SJSA1 (cell line): ENCODE measurements around the gene UBE2I. TPM values are rescaled to one million over a fixed set of nuclear protein-coding genes. Genes with fewer than 3 reads are reported as not detected.
A peak's percentile ranks its signal among the peaks of the same experiment; 100 is the strongest.
"Not testable (repeated sequence)": the region's sequence is repeated elsewhere in the genome, so short reads cannot be mapped to it uniquely, and the experiment has no call there.

ENCODE experiments used
- DNase-seq, 2 experiments: peaks; one replicate each; pipeline ENCODE4 v3.0.0-alpha.2; 2015 to 2020; ENCODE audit warnings: low spot score in 2 of 2, low read depth in 1 of 2
- H3K27ac ChIP-seq: fragments of 250-450 bp; sonication (Bioruptor Pico); 2 replicates; pipeline ENCODE4 v1.5.1; 2020; ENCODE audit warnings: mild to moderate bottlenecking, moderate library complexity
- H3K27me3 ChIP-seq: fragments of 250-450 bp; sonication (Bioruptor Pico); replicated peaks from 2 replicates; pipeline ENCODE4 v1.5.1; 2020; ENCODE audit warnings: mild to moderate bottlenecking, moderate library complexity
- H3K36me3 ChIP-seq: fragments of 250-450 bp; sonication (Bioruptor Pico); 2 replicates; pipeline ENCODE4 v1.5.1; 2020; ENCODE audit warnings: mild to moderate bottlenecking
- H3K4me1 ChIP-seq: fragments of 250-450 bp; sonication (Bioruptor Pico); replicated peaks from 2 replicates; pipeline ENCODE4 v1.6.1; 2021; ENCODE audit warnings: mild to moderate bottlenecking
- H3K4me3 ChIP-seq: fragments of 250-450 bp; sonication (Bioruptor Pico); 2 replicates; pipeline ENCODE4 v1.5.1; 2020; ENCODE audit warnings: mild to moderate bottlenecking
- H3K9me3 ChIP-seq: fragments of 250-450 bp; sonication (Bioruptor Pico); replicated peaks from 2 replicates; pipeline ENCODE4 v1.5.1; 2020; ENCODE audit warnings: mild to moderate bottlenecking
- total RNA-seq: library from RNA; depleted of rRNA; stranded (reverse); fragments of >200 nt; shearing (Covaris generic); gene quantifications from 2 replicates; pipeline ENCODE4 v1.2.3, GENCODE V29; 2014

Gene UBE2I
- total RNA-seq, 1 experiment from 2014 or later = 77.4 TPM

DNA sequence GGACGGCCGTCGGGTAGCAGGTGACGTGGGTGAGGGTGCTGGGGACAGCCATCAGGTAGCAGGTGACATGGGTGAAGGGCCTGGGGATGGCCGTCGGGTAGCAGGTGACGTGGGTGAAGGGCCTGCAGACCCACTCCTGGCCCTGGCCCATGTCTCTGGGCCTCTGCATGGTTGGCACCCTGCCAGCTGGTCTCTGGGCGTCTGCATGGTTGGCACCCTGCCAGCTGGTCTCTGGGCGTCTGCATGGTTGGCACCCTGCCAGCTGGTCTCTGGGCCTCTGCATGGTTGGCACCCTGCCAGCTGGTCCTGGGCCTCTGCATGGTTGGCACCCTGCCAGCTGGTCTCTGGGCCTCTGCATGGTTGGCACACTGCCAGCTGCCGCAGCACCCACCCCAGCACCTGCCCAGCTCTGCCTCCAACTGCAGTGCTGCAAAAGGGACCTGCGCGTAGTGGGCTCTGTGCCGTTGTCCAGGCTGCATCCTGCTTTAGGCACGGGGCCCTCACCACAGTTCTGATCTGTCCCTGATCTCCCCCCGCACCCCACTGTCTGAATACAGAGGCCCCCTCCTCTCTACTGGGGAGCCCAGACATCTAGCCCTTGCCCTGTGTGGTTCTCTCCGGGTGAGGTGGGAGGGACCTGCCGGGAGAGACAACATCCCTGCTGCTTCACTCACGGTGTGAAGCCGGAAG, 37.6 kb upstream of the UBE2I start:
- not testable (repeated sequence) for H3K4me1 ChIP-seq, H3K36me3 ChIP-seq, DNase-seq, H3K4me3 ChIP-seq, H3K9me3 ChIP-seq, H3K27ac ChIP-seq
- H3K27me3 ChIP-seq = peaks cover 38% of the 10 kb centered on the region

- Histone ChIP-seq H3K36me3 (no peaks in the 10 kb centered on the region), H3K9me3 (no peaks in the 10 kb centered on the region), H3K27me3 (peaks cover 44% of the 10 kb centered on the region), H3K27ac (no peak overlapping the region), H3K4me1 (no peaks in the 10 kb centered on the region), H3K4me3 (no peak overlapping the region)
- no peak for DNase-seq
Measured at GRCh38 chr16:1272453-1273198, 36.8 kb upstream of the UBE2I start.

GRCh38 chr16:1273816-1274215, 35.6 kb upstream of the UBE2I start:
- no peak overlapping the region for H3K27ac ChIP-seq
- H3K4me3 ChIP-seq = no peak overlapping the region
- no peaks in the 10 kb centered on the region for H3K4me1 ChIP-seq
- H3K36me3 ChIP-seq = no peaks in the 10 kb centered on the region
- no peak for DNase-seq
- H3K27me3 ChIP-seq = peaks cover 43% of the 10 kb centered on the region
- no peaks in the 10 kb centered on the region for H3K9me3 ChIP-seq

GRCh38 chr16:1274767-1275166, 34.7 kb upstream of the UBE2I start:
- no peaks in the 10 kb centered on the region for H3K4me1 ChIP-seq
- peaks cover 45% of the 10 kb centered on the region for H3K27me3 ChIP-seq
- no peaks in the 10 kb centered on the region for H3K36me3 ChIP-seq
- no peak overlapping the region for H3K27ac ChIP-seq
- H3K9me3 ChIP-seq = no peaks in the 10 kb centered on the region
- H3K4me3 ChIP-seq = no peak overlapping the region
- DNase-seq = no peak

DNA sequence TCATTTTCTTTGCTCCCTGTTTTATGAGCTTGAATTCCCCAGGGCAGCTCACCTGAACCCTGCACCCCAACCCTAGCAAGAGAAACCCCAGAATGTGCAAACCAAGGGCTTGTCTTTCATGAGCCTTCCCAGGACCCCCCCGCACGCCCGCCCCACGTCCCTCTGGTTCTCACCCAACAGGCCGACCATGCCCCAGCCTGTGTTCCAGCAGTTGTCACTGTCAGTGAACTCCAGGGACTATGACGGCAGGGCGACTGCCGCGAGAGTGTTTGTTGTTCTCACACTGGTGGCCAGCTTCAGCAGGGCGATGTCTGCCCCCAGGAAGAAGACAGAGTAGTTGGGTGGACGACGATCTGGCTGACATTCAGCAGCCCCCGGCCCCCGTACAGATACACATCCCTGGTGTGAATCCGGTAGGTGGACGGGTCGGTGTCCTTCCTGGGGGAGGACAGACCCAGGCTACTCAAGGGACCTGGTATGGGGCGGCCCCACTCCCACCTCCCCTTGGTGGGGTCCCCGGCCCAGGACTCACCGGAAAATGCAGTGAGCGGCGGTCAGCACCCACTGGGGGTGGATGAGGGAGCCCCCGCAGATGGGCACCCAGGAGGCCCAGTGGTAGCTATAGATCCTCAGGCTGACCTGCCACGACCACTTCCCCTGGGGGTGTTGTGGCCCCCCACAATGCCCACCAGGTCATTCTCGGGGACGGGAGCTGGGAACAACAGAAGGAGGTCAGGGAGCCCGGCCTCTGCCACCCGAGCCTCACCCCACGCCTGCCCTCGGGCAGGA, 33.5 kb upstream of the UBE2I start:
- Histone ChIP-seq H3K27ac (no peak overlapping the region), H3K4me3 (no peak overlapping the region), H3K27me3 (peaks cover 48% of the 10 kb centered on the region), H3K4me1 (no peaks in the 10 kb centered on the region), H3K36me3 (no peaks in the 10 kb centered on the region), H3K9me3 (no peaks in the 10 kb centered on the region)
- peak in 1 of 2 experiments; percentile 44 for DNase-seq

DNA sequence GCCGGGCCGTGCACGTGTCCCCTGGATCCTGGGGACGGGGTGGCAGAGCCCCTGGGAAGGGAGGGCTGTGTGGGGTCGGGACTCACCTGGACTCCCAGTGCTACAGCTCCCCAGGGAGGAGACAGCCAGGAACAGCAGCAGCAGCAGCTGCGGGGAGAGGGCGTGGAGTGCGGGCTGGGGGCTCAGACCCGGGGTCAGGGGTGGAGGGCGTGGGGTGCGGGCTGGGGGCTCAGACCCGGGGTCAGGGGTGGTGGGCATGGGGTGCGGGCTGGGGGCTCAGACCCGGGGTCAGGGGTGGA, 32.9 kb upstream of the UBE2I start:
- no peaks in the 10 kb centered on the region for H3K4me1 ChIP-seq
- peaks cover 52% of the 10 kb centered on the region for H3K27me3 ChIP-seq
- H3K27ac ChIP-seq = no peak overlapping the region
- H3K4me3 ChIP-seq = no peak overlapping the region
- H3K36me3 ChIP-seq = no peaks in the 10 kb centered on the region
- DNase-seq = peak in 1 of 2 experiments; percentile 47
- H3K9me3 ChIP-seq = no peaks in the 10 kb centered on the region

GRCh38 chr16:1277151-1277598, 32.3 kb upstream of the UBE2I start:
- Histone ChIP-seq H3K4me1 (no peaks in the 10 kb centered on the region), H3K27ac (no peak overlapping the region), H3K36me3 (no peaks in the 10 kb centered on the region), H3K4me3 (no peak overlapping the region), H3K27me3 (peaks cover 58% of the 10 kb centered on the region), H3K9me3 (no peaks in the 10 kb centered on the region)
- peak in 1 of 2 experiments; percentile 43 for DNase-seq

GRCh38 chr16:1277617-1278282, 31.7 kb upstream of the UBE2I start:
- H3K27me3 ChIP-seq = peaks cover 61% of the 10 kb centered on the region
- H3K9me3 ChIP-seq = no peaks in the 10 kb centered on the region
- no peak overlapping the region for H3K4me3 ChIP-seq
- H3K4me1 ChIP-seq = no peaks in the 10 kb centered on the region
- no peaks in the 10 kb centered on the region for H3K36me3 ChIP-seq
- H3K27ac ChIP-seq = no peak overlapping the region
- no peak for DNase-seq

GRCh38 chr16:1278477-1278876, 31.0 kb upstream of the UBE2I start:
- Histone ChIP-seq H3K4me3 (no peak overlapping the region), H3K36me3 (no peaks in the 10 kb centered on the region), H3K9me3 (no peaks in the 10 kb centered on the region), H3K27me3 (peaks cover 68% of the 10 kb centered on the region), H3K27ac (no peak overlapping the region), H3K4me1 (no peaks in the 10 kb centered on the region)
- DNase-seq = no peak

DNA sequence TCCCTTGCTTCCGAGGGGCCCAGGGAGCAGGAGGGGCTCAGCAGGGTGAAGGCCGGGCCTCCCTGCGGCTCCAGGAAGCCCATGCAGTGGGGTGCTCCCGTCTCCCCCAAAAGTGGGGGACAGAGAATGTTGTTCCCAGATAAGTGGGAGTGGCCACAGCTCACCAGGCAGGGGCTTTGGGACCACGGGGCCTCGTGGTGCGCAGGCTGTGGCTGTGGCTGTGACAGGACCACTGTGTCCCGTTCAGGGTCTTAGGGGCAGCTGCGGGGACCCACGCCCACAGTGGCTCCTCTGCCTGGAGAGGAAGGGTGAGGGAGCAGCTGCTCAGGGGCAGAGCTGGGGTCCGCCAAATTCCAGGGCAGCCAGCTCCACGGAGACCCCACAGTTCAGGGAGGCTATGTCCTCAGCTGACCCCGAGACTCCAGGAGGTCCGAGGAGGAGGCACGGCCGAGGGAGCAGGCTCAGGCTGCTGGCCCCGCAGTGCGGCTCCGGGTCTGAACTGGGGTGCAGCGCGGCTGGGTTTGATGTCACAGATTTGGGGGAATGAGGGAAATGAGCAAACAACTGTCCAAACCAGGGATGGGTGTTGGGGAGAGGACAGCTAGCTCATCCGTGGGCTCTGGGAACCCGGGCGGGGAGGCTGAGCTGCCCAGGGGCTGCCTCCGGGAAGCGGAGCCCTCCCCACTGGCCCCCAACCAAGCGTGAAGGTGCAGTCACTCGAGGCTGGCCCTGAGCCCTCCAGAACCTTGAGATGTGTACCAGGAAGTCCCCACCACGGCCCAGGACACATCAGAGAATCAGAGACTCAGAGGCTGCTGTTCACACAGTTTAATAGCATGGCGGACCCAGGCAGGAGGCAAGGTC, 30.1 kb upstream of the UBE2I start:
- peak in 1 of 2 experiments; percentile 43 for DNase-seq
- no peaks in the 10 kb centered on the region for H3K9me3 ChIP-seq
- H3K27me3 ChIP-seq = peaks cover 76% of the 10 kb centered on the region
- no peak overlapping the region for H3K27ac ChIP-seq
- no peaks in the 10 kb centered on the region for H3K36me3 ChIP-seq
- no peaks in the 10 kb centered on the region for H3K4me1 ChIP-seq
- no peak overlapping the region for H3K4me3 ChIP-seq

GRCh38 chr16:1279945-1280589, 29.4 kb upstream of the UBE2I start:
- no peaks in the 10 kb centered on the region for H3K4me1 ChIP-seq
- peaks cover 78% of the 10 kb centered on the region for H3K27me3 ChIP-seq

GRCh38 chr16:1280783-1281182, 28.7 kb upstream of the UBE2I start:
- Histone ChIP-seq H3K36me3 (no peaks in the 10 kb centered on the region), H3K27ac (no peak overlapping the region), H3K9me3 (no peaks in the 10 kb centered on the region), H3K4me1 (no peaks in the 10 kb centered on the region), H3K4me3 (no peak overlapping the region), H3K27me3 (peaks cover 80% of the 10 kb centered on the region)
- DNase-seq = no peak

More at GRCh38 chr16:1279945-1280589, 29.4 kb upstream of the UBE2I start:
- DNase-seq = peak in 1 of 2 experiments; percentile 46
- no peaks in the 10 kb centered on the region for H3K36me3 ChIP-seq
- H3K4me3 ChIP-seq = no peak overlapping the region
- no peaks in the 10 kb centered on the region for H3K9me3 ChIP-seq
- no peak overlapping the region for H3K27ac ChIP-seq
